Measurements from ENCODE around the gene SAMD1. TPM values are rescaled to one million over a fixed set of nuclear protein-coding genes. Genes with fewer than 3 reads are reported as not detected.
A peak's percentile ranks its signal among the peaks of the same experiment; 100 is the strongest.
"Not testable (repeated sequence)": the region's sequence is repeated elsewhere in the genome, so short reads cannot be mapped to it uniquely, and the experiment has no call there.

The SAMD1 gene
- polyA plus RNA-seq, 3 donors, result 0.78 to 19.4 (median 1.4) TPM

- 83% methylated on average over 1 of the region's 4 CpGs for WGBS (ENCODE audit: insufficient coverage)
- peaks cover 5 to 16% (median 10%) of the 10 kb centered on the region in 7 donors for H3K9me3 Mint-ChIP-seq
- peaks cover 0 to 6% of the 10 kb centered on the region in 2 donors for H3K27me3 ChIP-seq (ENCODE audit: control insufficient read depth in 2 of 2, insufficient read depth in 2 of 2, low read length in 2 of 2)
These were observed 40.0 kb downstream of the SAMD1 start for GRCh38 chr19:14050512-14050911.

GRCh38 chr19:14048443-14049153 lies 42.0 kb downstream of the SAMD1 start:
- peak; percentile 98 for TF ChIP-seq CTCF (IDR thresholded peaks at IDR 0.05)
- WGBS (ENCODE audit: insufficient coverage), result 100% methylated on average over 4 of the region's 8 CpGs

More at GRCh38 chr19:14050512-14050911, 40.0 kb downstream of the SAMD1 start:
- no peak overlapping the region for H3K4me3 Mint-ChIP-seq
- no peak for DNase-seq
- H3K27me3 Mint-ChIP-seq (ENCODE audit: low read depth in 3 of 3), result peaks cover 16 to 20% (median 20%) of the 10 kb centered on the region in 3 donors
- H3K4me1 Mint-ChIP-seq, result peaks cover 14% of the 10 kb centered on the region
- peaks cover 56 to 73% of the 10 kb centered on the region in 2 donors for H3K36me3 Mint-ChIP-seq
- Histone ChIP-seq H3K9me3 (replicated peaks in 1 of 2; ENCODE audit: control insufficient read depth in 1 of 2, insufficient read depth in 1 of 2, low read length in 2 of 2) (peaks cover 5 to 10% of the 10 kb centered on the region in 2 donors), H3K9ac (ENCODE audit: insufficient read depth, low read length, poor library complexity, severe bottlenecking) (no peak overlapping the region), H3K4me1 (ENCODE audit: control insufficient read depth in 1 of 2, insufficient read depth in 2 of 2, low read length in 2 of 2) (no peaks in the 10 kb centered on the region), H3K36me3 (replicated peaks in 1 of 2; ENCODE audit: control insufficient read depth in 1 of 2, insufficient read depth in 2 of 2, low read length in 2 of 2) (peaks cover 47 to 64% of the 10 kb centered on the region in 2 donors), H3K79me2 (ENCODE audit: insufficient read depth, low read length) (no peaks in the 10 kb centered on the region), H3K4me3 (replicated peaks in 1 of 3; ENCODE audit: low read depth in 2 of 3, low read length in 3 of 3) (no peak overlapping the region), H2AFZ (ENCODE audit: insufficient read depth, low read depth, low read length, poor library complexity, severe bottlenecking) (no peak overlapping the region), H3K4me2 (replicated peaks; ENCODE audit: extremely low read depth, low read length, poor library complexity, severe bottlenecking) (no peak overlapping the region), H3K27ac (ENCODE audit: low read depth in 1 of 2, low read length in 2 of 2) (no peak overlapping the region), H4K20me1 (ENCODE audit: insufficient read depth, low read length) (peaks cover 8% of the 10 kb centered on the region)
- TF ChIP-seq CTCF (IDR thresholded peaks at IDR 0.05), result no peak
- intact Hi-C loops (cut with micrococcal nuclease), result no loop called here
- H3K27ac Mint-ChIP-seq, result no peak overlapping the region

GRCh38 chr19:14047866-14048265 lies 42.7 kb downstream of the SAMD1 start:
- not testable (repeated sequence) for H3K4me2 ChIP-seq (replicated peaks; ENCODE audit: extremely low read depth, low read length, poor library complexity, severe bottlenecking); H3K4me3 ChIP-seq (replicated peaks in 1 of 3; ENCODE audit: low read depth in 2 of 3, low read length in 3 of 3); H3K9me3 ChIP-seq (replicated peaks in 1 of 2; ENCODE audit: control insufficient read depth in 1 of 2, insufficient read depth in 1 of 2, low read length in 2 of 2); H3K27me3 Mint-ChIP-seq (ENCODE audit: low read depth in 3 of 3); H3K27ac ChIP-seq (ENCODE audit: low read depth in 1 of 2, low read length in 2 of 2); H3K4me3 Mint-ChIP-seq; H2AFZ ChIP-seq (ENCODE audit: insufficient read depth, low read depth, low read length, poor library complexity, severe bottlenecking); H4K20me1 ChIP-seq (ENCODE audit: insufficient read depth, low read length); H3K27ac Mint-ChIP-seq; DNase-seq; H3K4me1 ChIP-seq (ENCODE audit: control insufficient read depth in 1 of 2, insufficient read depth in 2 of 2, low read length in 2 of 2); H3K27me3 ChIP-seq (ENCODE audit: control insufficient read depth in 2 of 2, insufficient read depth in 2 of 2, low read length in 2 of 2); H3K9ac ChIP-seq (ENCODE audit: insufficient read depth, low read length, poor library complexity, severe bottlenecking); H3K79me2 ChIP-seq (ENCODE audit: insufficient read depth, low read length)
- WGBS (ENCODE audit: insufficient coverage), result 98% methylated on average over 5 of the region's 10 CpGs
- peaks cover 63 to 86% of the 10 kb centered on the region in 2 donors for H3K36me3 ChIP-seq (replicated peaks in 1 of 2; ENCODE audit: control insufficient read depth in 1 of 2, insufficient read depth in 2 of 2, low read length in 2 of 2)
- intact Hi-C loops (cut with micrococcal nuclease), result loop anchor here (5.0 to 10.0 kb wide), 2 partner anchors 96 to 163 kb away; partner anchors contain the start of gene DCAF15 (in 1 of the 2)
- Mint-ChIP-seq H3K36me3 (peaks cover 65 to 97% of the 10 kb centered on the region in 2 donors), H3K9me3 (peaks cover 5 to 16% (median 8%) of the 10 kb centered on the region in 7 donors), H3K4me1 (peaks cover 14% of the 10 kb centered on the region)

More at GRCh38 chr19:14048443-14049153, 42.0 kb downstream of the SAMD1 start:
- Mint-ChIP-seq H3K36me3 (peaks cover 64 to 92% of the 10 kb centered on the region in 2 donors), H3K4me3 (no peak overlapping the region), H3K9me3 (peaks cover 5 to 16% (median 10%) of the 10 kb centered on the region in 7 donors), H3K4me1 (peaks cover 11% of the 10 kb centered on the region), H3K27ac (peak overlapping the region in 3 of 7 donors; percentile 36 to 85 (median 48)), H3K27me3 (ENCODE audit: low read depth in 3 of 3) (peaks cover 2 to 4% (median 4%) of the 10 kb centered on the region in 3 donors)
- Histone ChIP-seq H4K20me1 (ENCODE audit: insufficient read depth, low read length) (peaks cover 8% of the 10 kb centered on the region), H3K9ac (ENCODE audit: insufficient read depth, low read length, poor library complexity, severe bottlenecking) (no peak overlapping the region), H2AFZ (ENCODE audit: insufficient read depth, low read depth, low read length, poor library complexity, severe bottlenecking) (no peak overlapping the region), H3K79me2 (ENCODE audit: insufficient read depth, low read length) (no peaks in the 10 kb centered on the region), H3K36me3 (replicated peaks in 1 of 2; ENCODE audit: control insufficient read depth in 1 of 2, insufficient read depth in 2 of 2, low read length in 2 of 2) (peaks cover 58 to 82% of the 10 kb centered on the region in 2 donors), H3K4me3 (replicated peaks in 1 of 3; ENCODE audit: low read depth in 2 of 3, low read length in 3 of 3) (no peak overlapping the region), H3K27me3 (ENCODE audit: control insufficient read depth in 2 of 2, insufficient read depth in 2 of 2, low read length in 2 of 2) (no peaks in the 10 kb centered on the region), H3K4me2 (replicated peaks; ENCODE audit: extremely low read depth, low read length, poor library complexity, severe bottlenecking) (no peak overlapping the region), H3K27ac (ENCODE audit: low read depth in 1 of 2, low read length in 2 of 2) (no peak overlapping the region), H3K9me3 (replicated peaks in 1 of 2; ENCODE audit: control insufficient read depth in 1 of 2, insufficient read depth in 1 of 2, low read length in 2 of 2) (peaks cover 5 to 10% of the 10 kb centered on the region in 2 donors), H3K4me1 (ENCODE audit: control insufficient read depth in 1 of 2, insufficient read depth in 2 of 2, low read length in 2 of 2) (no peaks in the 10 kb centered on the region)
- DNase-seq, result peak; percentile 63 to 80 (median 76)
- intact Hi-C loops (cut with micrococcal nuclease), result loop anchor here (5.0 to 10.0 kb wide), 2 partner anchors 96 to 164 kb away; partner anchors contain the start of gene DCAF15 (in 1 of the 2)
